Neural cell (in vitro differentiated cells): ENCODE results near the gene UNC5C. TPM values are rescaled to one million over a fixed set of nuclear protein-coding genes. Genes with fewer than 3 reads are reported as not detected.

Source experiments
- H2AFZ ChIP-seq: fragments of 200-600, 300-800 bp; sonication (generic), shearing (Covaris generic); 2 replicates; pipeline ENCODE4 v1.6.0; 2014; ENCODE audit warnings: low read depth, mild to moderate bottlenecking, antibody characterized with exemption, low read length, moderate library complexity
- H3F3A ChIP-seq: fragments of 200-600 bp; shearing (Covaris generic); 2 replicates; pipeline ENCODE4 v1.6.1; 2016; ENCODE audit warnings: mild to moderate bottlenecking, moderate library complexity, mixed read lengths, antibody characterized with exemption, low read length; ENCODE audit not compliant: insufficient read depth, poor library complexity, severe bottlenecking
- H3K27ac ChIP-seq: fragments of 200-600, 300-800 bp; sonication (generic), shearing (Covaris generic); 2 replicates; pipeline ENCODE4 v1.5.1; 2014; ENCODE audit warnings: mild to moderate bottlenecking, low read length, moderate library complexity
- H3K27me3 ChIP-seq: fragments of 300-800, 200-600 bp; sonication (generic), shearing (Covaris generic); 2 replicates; pipeline ENCODE4 v1.6.0; 2014; ENCODE audit warnings: mild to moderate bottlenecking, low read depth, low read length, moderate library complexity; ENCODE audit not compliant: insufficient read depth
- H3K36me3 ChIP-seq: fragments of 300-800, 200-600 bp; sonication (generic), shearing (Covaris generic); 2 replicates; pipeline ENCODE4 v1.5.1; 2014; ENCODE audit warnings: mild to moderate bottlenecking, antibody characterized with exemption, low read length, moderate library complexity; ENCODE audit not compliant: insufficient read depth
- H3K4me2 ChIP-seq: fragments of 300-800, 200-600 bp; sonication (generic), shearing (Covaris generic); 2 replicates; pipeline ENCODE4 v1.6.0; 2014; ENCODE audit warnings: mild to moderate bottlenecking, low read length
- H3K4me3 ChIP-seq: fragments of 300-800, 200-600 bp; sonication (generic), shearing (Covaris generic); 2 replicates; pipeline ENCODE4 v1.5.1; 2014; ENCODE audit warnings: mild to moderate bottlenecking, low read length, moderate library complexity
- H3K79me2 ChIP-seq: fragments of 200-600 bp; shearing (Covaris generic); replicated peaks from 2 replicates; pipeline ENCODE4 v1.6.0; 2014; ENCODE audit warnings: mild to moderate bottlenecking, low read length, moderate library complexity; ENCODE audit not compliant: insufficient read depth
- H3K9ac ChIP-seq: fragments of 300-800, 200-600 bp; sonication (generic), shearing (Covaris generic); 2 replicates; pipeline ENCODE4 v1.6.1; 2016; ENCODE audit warnings: mild to moderate bottlenecking, low read length, mixed read lengths
- H3K9me2 ChIP-seq: fragments of 200-600 bp; shearing (Covaris generic); 2 replicates; pipeline ENCODE4 v1.6.1; 2016; ENCODE audit warnings: mild to moderate bottlenecking, low read length, mixed read lengths; ENCODE audit not compliant: insufficient read depth
- H3K9me3 ChIP-seq: fragments of 200-600, 300-800 bp; sonication (generic), shearing (Covaris generic); 2 replicates; pipeline ENCODE4 v1.6.1; 2016; ENCODE audit warnings: mild to moderate bottlenecking, mixed run types, low read length, moderate library complexity, mixed read lengths
- H4K20me1 ChIP-seq: fragments of 200-600 bp; shearing (Covaris generic); 2 replicates; pipeline ENCODE4 v1.6.1; 2016; ENCODE audit warnings: mild to moderate bottlenecking, mixed run types; ENCODE audit not compliant: insufficient read depth
- CTCF ChIP-seq: fragments of 450-650 bp; IDR thresholded peaks from 2 replicates; pipeline ENCODE4 v1.5.1; 2014; ENCODE audit warnings: antibody characterized with exemption, mild to moderate bottlenecking, moderate library complexity; ENCODE audit not compliant: poor library complexity, severe bottlenecking
- EP300 ChIP-seq: fragments of 450-650 bp; conservative IDR thresholded peaks from 2 replicates; pipeline ENCODE4 v1.6.1; 2014; ENCODE audit warnings: antibody characterized with exemption, mild to moderate bottlenecking, moderate library complexity; ENCODE audit not compliant: poor library complexity, severe bottlenecking
- EZH2 ChIP-seq: fragments of 200-600, 300-800 bp; shearing (Covaris generic), sonication (generic); IDR thresholded peaks from 2 replicates; pipeline ENCODE4 v1.6.1; 2014; ENCODE audit warnings: antibody characterized with exemption, low read length, borderline replicate concordance, mild to moderate bottlenecking; ENCODE audit not compliant: insufficient read depth, poor library complexity, severe bottlenecking
- MXI1 ChIP-seq: fragments of 450-650 bp; conservative IDR thresholded peaks from 2 replicates; pipeline ENCODE4 v1.6.1; 2014; ENCODE audit warnings: antibody characterized with exemption, mild to moderate bottlenecking; ENCODE audit not compliant: poor library complexity, severe bottlenecking
- POLR2AphosphoS5 ChIP-seq: IDR thresholded peaks from 2 replicates; pipeline ENCODE4 v1.6.1; 2012
- RAD21 ChIP-seq: fragments of 450-650 bp; conservative IDR thresholded peaks from 2 replicates; pipeline ENCODE4 v1.6.1; 2014; ENCODE audit warnings: antibody characterized with exemption, mild to moderate bottlenecking, moderate library complexity
- REST ChIP-seq: IDR thresholded peaks from 2 replicates; pipeline ENCODE4 v1.6.1; 2012; ENCODE audit warnings: borderline replicate concordance
- SMC3 ChIP-seq: fragments of 450-650 bp; conservative IDR thresholded peaks from 2 replicates; pipeline ENCODE4 v1.6.1; 2014; ENCODE audit warnings: antibody characterized with exemption, mild to moderate bottlenecking, moderate library complexity; ENCODE audit not compliant: poor library complexity
- TAF1 ChIP-seq: IDR thresholded peaks from 2 replicates; pipeline ENCODE4 v1.6.1; 2012; ENCODE audit warnings: low read depth
- polyA plus RNA-seq: library from polyadenylated mRNA; depleted of rRNA; stranded (reverse); fragments of >200 nt; gene quantifications from 2 replicates; pipeline ENCODE4 v1.2.3, GENCODE V29; 2014

The UNC5C gene
- polyA plus RNA-seq, 1 donor from 2014 or later: 0.56 TPM

DNA sequence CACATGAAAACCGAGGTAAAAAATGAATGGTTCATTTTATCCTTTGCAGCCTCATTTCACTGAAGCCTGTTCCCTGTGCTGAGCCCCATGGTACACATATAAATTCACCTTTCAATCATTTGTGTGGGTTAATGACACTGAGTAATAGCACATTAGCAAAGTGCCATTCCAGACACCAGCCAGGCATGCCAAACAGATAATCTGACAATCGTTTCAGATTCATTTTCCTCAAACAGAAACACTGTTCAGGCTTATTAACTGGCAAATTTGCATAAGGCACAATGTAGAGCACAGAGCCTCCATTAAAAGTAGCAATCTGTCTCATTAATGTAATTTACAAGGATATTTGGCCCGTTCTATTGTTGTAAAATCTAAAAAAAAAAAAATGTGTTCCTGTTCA lies 76.2 kb downstream of the UNC5C start:
- no peaks in the 10 kb centered on the region for H4K20me1 ChIP-seq
- no peak overlapping the region for H3K4me3 ChIP-seq
- H3K27ac ChIP-seq: no peak overlapping the region

GRCh38 chr4:95470622-95471021 lies 78.2 kb downstream of the UNC5C start:
- Histone ChIP-seq H3K4me2 (no peak overlapping the region), H3K27me3 (no peaks in the 10 kb centered on the region), H4K20me1 (no peaks in the 10 kb centered on the region), H3K4me3 (no peak overlapping the region), H2AFZ (no peak overlapping the region), H3F3A (peaks cover 3% of the 10 kb centered on the region), H3K27ac (no peak overlapping the region), H3K9ac (no peak overlapping the region), H3K9me3 (no peaks in the 10 kb centered on the region), H3K79me2 (no peaks in the 10 kb centered on the region), H3K36me3 (no peaks in the 10 kb centered on the region), H3K9me2 (no peaks in the 10 kb centered on the region)
- TF ChIP-seq TAF1: no peak
- TF ChIP-seq EP300: no peak
- TF ChIP-seq CTCF: no peak
- no peak for TF ChIP-seq RAD21
- TF ChIP-seq SMC3: no peak
- TF ChIP-seq EZH2: no peak
- no peak for TF ChIP-seq MXI1
- TF ChIP-seq POLR2AphosphoS5: no peak
- no peak for TF ChIP-seq REST

More for the DNA sequence above, 76.2 kb downstream of the UNC5C start:
- Histone ChIP-seq H3K79me2 (no peaks in the 10 kb centered on the region), H2AFZ (no peak overlapping the region), H3F3A (peaks cover 3% of the 10 kb centered on the region), H3K9ac (no peak overlapping the region), H3K9me3 (no peaks in the 10 kb centered on the region), H3K36me3 (no peaks in the 10 kb centered on the region), H3K9me2 (no peaks in the 10 kb centered on the region), H3K27me3 (no peaks in the 10 kb centered on the region), H3K4me2 (no peak overlapping the region)
- TF ChIP-seq REST (no peak), POLR2AphosphoS5 (peak; percentile 78), EP300 (peak; percentile 89), TAF1 (no peak)
